ENCODE measurements around the gene FLYWCH1. TPM values are rescaled to one million over a fixed set of nuclear protein-coding genes. Genes with fewer than 3 reads are reported as not detected.

Gene FLYWCH1
- polyA plus RNA-seq, 3 donors, result 5.0 to 42.7 (median 7.1) TPM

DNA sequence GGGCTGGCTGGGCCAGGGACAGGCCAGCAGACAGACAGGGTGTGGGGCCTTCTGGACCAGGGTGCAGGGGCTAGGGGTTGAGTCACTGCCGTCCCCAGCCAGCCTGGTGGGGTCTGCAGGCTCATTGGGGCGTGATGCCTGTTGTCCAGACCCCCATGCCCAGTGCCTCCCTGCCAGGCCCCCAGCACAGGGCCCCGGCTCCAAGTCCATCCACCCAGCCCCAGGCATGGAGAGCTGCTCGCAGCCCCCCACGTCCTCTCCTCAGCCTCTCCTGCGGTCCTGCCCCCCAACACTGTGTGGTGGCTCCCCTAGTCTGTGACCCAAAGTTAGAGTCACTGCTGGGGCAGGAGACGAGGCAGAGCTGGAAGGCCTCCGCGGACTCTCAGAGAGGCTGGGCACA is 75.6 kb downstream of the FLYWCH1 start:
- no peaks in the 10 kb centered on the region for H3K9me3 Mint-ChIP-seq
- no peaks in the 10 kb centered on the region for H3K27me3 ChIP-seq (ENCODE audit: control insufficient read depth in 2 of 2, insufficient read depth in 2 of 2, low read length in 2 of 2)

GRCh38 chr16:2987833-2988232 is 76.1 kb downstream of the FLYWCH1 start:
- no peak for DNase-seq
- peaks cover 10 to 24% (median 12%) of the 10 kb centered on the region in 3 donors for H3K27me3 Mint-ChIP-seq (ENCODE audit: low read depth in 3 of 3)
- Histone ChIP-seq H2AFZ (ENCODE audit: insufficient read depth, low read depth, low read length, poor library complexity, severe bottlenecking) (no peak overlapping the region), H3K4me2 (replicated peaks; ENCODE audit: extremely low read depth, low read length, poor library complexity, severe bottlenecking) (no peak overlapping the region), H4K20me1 (ENCODE audit: insufficient read depth, low read length) (no peaks in the 10 kb centered on the region), H3K4me3 (replicated peaks in 1 of 3; ENCODE audit: low read depth in 2 of 3, low read length in 3 of 3) (no peak overlapping the region), H3K9me3 (replicated peaks in 1 of 2; ENCODE audit: control insufficient read depth in 1 of 2, insufficient read depth in 1 of 2, low read length in 2 of 2) (no peaks in the 10 kb centered on the region), H3K4me1 (ENCODE audit: control insufficient read depth in 1 of 2, insufficient read depth in 2 of 2, low read length in 2 of 2) (peaks cover 4 to 8% of the 10 kb centered on the region in 2 donors), H3K9ac (ENCODE audit: insufficient read depth, low read length, poor library complexity, severe bottlenecking) (no peak overlapping the region), H3K27me3 (ENCODE audit: control insufficient read depth in 2 of 2, insufficient read depth in 2 of 2, low read length in 2 of 2) (no peaks in the 10 kb centered on the region), H3K27ac (ENCODE audit: low read depth in 1 of 2, low read length in 2 of 2) (no peak overlapping the region), H3K36me3 (replicated peaks in 1 of 2; ENCODE audit: control insufficient read depth in 1 of 2, insufficient read depth in 2 of 2, low read length in 2 of 2) (no peaks in the 10 kb centered on the region), H3K79me2 (ENCODE audit: insufficient read depth, low read length) (no peaks in the 10 kb centered on the region)
- intact Hi-C loops (cut with micrococcal nuclease), result no loop called here
- peaks cover 5% of the 10 kb centered on the region for H3K4me1 Mint-ChIP-seq
- H3K36me3 Mint-ChIP-seq, result no peaks in the 10 kb centered on the region
- H3K9me3 Mint-ChIP-seq, result no peaks in the 10 kb centered on the region
- no peak overlapping the region for H3K4me3 Mint-ChIP-seq
- WGBS (ENCODE audit: insufficient coverage), result 85% methylated on average over 6 of the region's 8 CpGs
- H3K27ac Mint-ChIP-seq, result no peak overlapping the region
- TF ChIP-seq, protein P1, sequence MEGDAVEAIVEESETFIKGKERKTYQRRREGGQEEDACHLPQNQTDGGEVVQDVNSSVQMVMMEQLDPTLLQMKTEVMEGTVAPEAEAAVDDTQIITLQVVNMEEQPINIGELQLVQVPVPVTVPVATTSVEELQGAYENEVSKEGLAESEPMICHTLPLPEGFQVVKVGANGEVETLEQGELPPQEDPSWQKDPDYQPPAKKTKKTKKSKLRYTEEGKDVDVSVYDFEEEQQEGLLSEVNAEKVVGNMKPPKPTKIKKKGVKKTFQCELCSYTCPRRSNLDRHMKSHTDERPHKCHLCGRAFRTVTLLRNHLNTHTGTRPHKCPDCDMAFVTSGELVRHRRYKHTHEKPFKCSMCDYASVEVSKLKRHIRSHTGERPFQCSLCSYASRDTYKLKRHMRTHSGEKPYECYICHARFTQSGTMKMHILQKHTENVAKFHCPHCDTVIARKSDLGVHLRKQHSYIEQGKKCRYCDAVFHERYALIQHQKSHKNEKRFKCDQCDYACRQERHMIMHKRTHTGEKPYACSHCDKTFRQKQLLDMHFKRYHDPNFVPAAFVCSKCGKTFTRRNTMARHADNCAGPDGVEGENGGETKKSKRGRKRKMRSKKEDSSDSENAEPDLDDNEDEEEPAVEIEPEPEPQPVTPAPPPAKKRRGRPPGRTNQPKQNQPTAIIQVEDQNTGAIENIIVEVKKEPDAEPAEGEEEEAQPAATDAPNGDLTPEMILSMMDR (IDR thresholded peaks at IDR 0.05), result no peak

More for the DNA sequence above, 75.6 kb downstream of the FLYWCH1 start:
- Histone ChIP-seq H3K9me3 (replicated peaks in 1 of 2; ENCODE audit: control insufficient read depth in 1 of 2, insufficient read depth in 1 of 2, low read length in 2 of 2) (no peaks in the 10 kb centered on the region), H4K20me1 (ENCODE audit: insufficient read depth, low read length) (no peaks in the 10 kb centered on the region), H3K36me3 (replicated peaks in 1 of 2; ENCODE audit: control insufficient read depth in 1 of 2, insufficient read depth in 2 of 2, low read length in 2 of 2) (no peaks in the 10 kb centered on the region), H3K4me2 (replicated peaks; ENCODE audit: extremely low read depth, low read length, poor library complexity, severe bottlenecking) (no peak overlapping the region), H3K27ac (ENCODE audit: low read depth in 1 of 2, low read length in 2 of 2) (no peak overlapping the region), H3K79me2 (ENCODE audit: insufficient read depth, low read length) (no peaks in the 10 kb centered on the region), H2AFZ (ENCODE audit: insufficient read depth, low read depth, low read length, poor library complexity, severe bottlenecking) (no peak overlapping the region), H3K4me3 (replicated peaks in 1 of 3; ENCODE audit: low read depth in 2 of 3, low read length in 3 of 3) (no peak overlapping the region), H3K9ac (ENCODE audit: insufficient read depth, low read length, poor library complexity, severe bottlenecking) (no peak overlapping the region), H3K4me1 (ENCODE audit: control insufficient read depth in 1 of 2, insufficient read depth in 2 of 2, low read length in 2 of 2) (peaks cover 4 to 8% of the 10 kb centered on the region in 2 donors)
- intact Hi-C loops (cut with micrococcal nuclease), result no loop called here
- TF ChIP-seq, protein P1 (IDR thresholded peaks at IDR 0.05), result no peak
- no peak overlapping the region for H3K27ac Mint-ChIP-seq
- WGBS (ENCODE audit: insufficient coverage), result 93% methylated on average over 5 of the region's 9 CpGs
- DNase-seq, result no peak
- H3K4me3 Mint-ChIP-seq, result no peak overlapping the region
- no peaks in the 10 kb centered on the region for H3K36me3 Mint-ChIP-seq
- H3K4me1 Mint-ChIP-seq, result peaks cover 5% of the 10 kb centered on the region
- H3K27me3 Mint-ChIP-seq (ENCODE audit: low read depth in 3 of 3), result peaks cover 12 to 25% (median 12%) of the 10 kb centered on the region in 3 donors

Measured in CD14-positive monocyte (primary cell).